Measurements from ENCODE around the gene FAM13A. TPM values are rescaled to one million over a fixed set of nuclear protein-coding genes. Genes with fewer than 3 reads are reported as not detected.

Gene FAM13A
- total and polyA plus RNA-seq, 3 donors from 2014 or later = 30.7 to 123 (median 109) TPM

GRCh38 chr4:89001647-89002445 lies 55.1 kb downstream of the FAM13A start:
- DNase-seq = no peak
- WGBS, 2 donors = 61 to 70% methylated on average over 9 of the region's 9 CpGs
- intact Hi-C loops (cut with DNase I; ENCODE audit: low total_unique reads) = no loop called here

GRCh38 chr4:89000844-89001360 lies 56.1 kb downstream of the FAM13A start:
- 88 to 95% methylated on average over 3 of the region's 3 CpGs for WGBS, 2 donors
- Histone ChIP-seq H3K4me3 (no peak overlapping the region), H3K9me3 (no peaks in the 10 kb centered on the region), H3K27ac (no peak overlapping the region), H3K36me3 (ENCODE audit: low read depth, missing control alignments) (no peaks in the 10 kb centered on the region), H3K27me3 (no peaks in the 10 kb centered on the region), H3K4me1 (no peaks in the 10 kb centered on the region)
- intact Hi-C loops (cut with DNase I; ENCODE audit: low total_unique reads) = no loop called here
- no peak for DNase-seq
- TF ChIP-seq POLR2A (IDR thresholded peaks at IDR 0.05) (no peak), CTCF (IDR thresholded peaks at IDR 0.05) (no peak)

More at GRCh38 chr4:89001647-89002445, 55.1 kb downstream of the FAM13A start:
- Histone ChIP-seq H3K4me1 (no peaks in the 10 kb centered on the region), H3K36me3 (ENCODE audit: low read depth, missing control alignments) (no peaks in the 10 kb centered on the region), H3K27ac (no peak overlapping the region), H3K9me3 (no peaks in the 10 kb centered on the region), H3K27me3 (no peaks in the 10 kb centered on the region), H3K4me3 (no peak overlapping the region)
- TF ChIP-seq CTCF (IDR thresholded peaks at IDR 0.05) (no peak), POLR2A (IDR thresholded peaks at IDR 0.05) (no peak)

- 83 to 93% methylated on average over 1 of the region's 1 CpG for WGBS, 2 donors
- DNase-seq = no peak
- intact Hi-C loops (cut with DNase I; ENCODE audit: low total_unique reads) = no loop called here
These were observed 56.6 kb downstream of the FAM13A start for GRCh38 chr4:89000382-89000781.

GRCh38 chr4:88999392-88999930 lies 57.5 kb downstream of the FAM13A start:
- no peak for DNase-seq
- no peak overlapping the region for H3K4me3 ChIP-seq
- H3K36me3 ChIP-seq (ENCODE audit: low read depth, missing control alignments) = no peaks in the 10 kb centered on the region
- no peak for TF ChIP-seq CTCF (IDR thresholded peaks at IDR 0.05)
- no peak for TF ChIP-seq POLR2A (IDR thresholded peaks at IDR 0.05)
- no peak overlapping the region for H3K27ac ChIP-seq
- 96 to 98% methylated on average over 2 of the region's 2 CpGs for WGBS, 2 donors
- intact Hi-C loops (cut with DNase I; ENCODE audit: low total_unique reads) = no loop called here
- no peaks in the 10 kb centered on the region for H3K4me1 ChIP-seq
- no peaks in the 10 kb centered on the region for H3K9me3 ChIP-seq
- no peaks in the 10 kb centered on the region for H3K27me3 ChIP-seq

More at GRCh38 chr4:89000382-89000781, 56.6 kb downstream of the FAM13A start:
- Histone ChIP-seq H3K4me3 (no peak overlapping the region), H3K27me3 (no peaks in the 10 kb centered on the region), H3K4me1 (no peaks in the 10 kb centered on the region), H3K9me3 (no peaks in the 10 kb centered on the region), H3K36me3 (ENCODE audit: low read depth, missing control alignments) (no peaks in the 10 kb centered on the region), H3K27ac (no peak overlapping the region)
- no peak for TF ChIP-seq CTCF (IDR thresholded peaks at IDR 0.05)
- TF ChIP-seq POLR2A (IDR thresholded peaks at IDR 0.05) = no peak
